DOHH2 (cell line): ENCODE results near the gene KRTAP16-1.

Source experiments
- H3F3A ChIP-seq: fragments of 200-600 bp; sonication (generic), shearing (Covaris generic); 2 replicates; pipeline ENCODE4 v1.6.0; 2016; ENCODE audit warnings: antibody characterized with exemption, mild to moderate bottlenecking; ENCODE audit not compliant: control insufficient read depth, insufficient read depth
- H3K27ac ChIP-seq: fragments of 200-600 bp; sonication (generic); 2 replicates; pipeline ENCODE4 v1.5.1; 2014; ENCODE audit warnings: low read depth, mild to moderate bottlenecking, low read length, moderate library complexity
- H3K27me3 ChIP-seq: fragments of 200-600 bp; sonication (generic); 2 replicates; pipeline ENCODE4 v1.6.1; 2014; ENCODE audit warnings: mild to moderate bottlenecking, low read length, mixed read lengths; ENCODE audit not compliant: control insufficient read depth
- H3K36me3 ChIP-seq: fragments of 200-600 bp; sonication (generic); 2 replicates; pipeline ENCODE4 v1.6.1; 2014; ENCODE audit warnings: mild to moderate bottlenecking, low read length, moderate library complexity, mixed read lengths; ENCODE audit not compliant: control insufficient read depth
- H3K4me1 ChIP-seq: fragments of 200-600 bp; sonication (generic); 2 replicates; pipeline ENCODE4 v1.6.1; 2014; ENCODE audit warnings: mild to moderate bottlenecking, low read length, mixed read lengths; ENCODE audit not compliant: control insufficient read depth
- H3K4me2 ChIP-seq: fragments of 200-600 bp; sonication (generic); 2 replicates; pipeline ENCODE4 v1.6.0; 2014; ENCODE audit warnings: mild to moderate bottlenecking, low read length, moderate library complexity
- H3K4me3 ChIP-seq: fragments of 200-600 bp; sonication (generic); 2 replicates; pipeline ENCODE4 v1.5.1; 2014; ENCODE audit warnings: mild to moderate bottlenecking, low read length, mixed read lengths
- H3K79me2 ChIP-seq: fragments of 200-600 bp; sonication (generic); 2 replicates; pipeline ENCODE4 v1.6.1; 2014; ENCODE audit warnings: mild to moderate bottlenecking, low read length, mixed read lengths; ENCODE audit not compliant: control insufficient read depth
- H3K9me2 ChIP-seq: fragments of 200-600 bp; sonication (generic); replicated peaks from 2 replicates; pipeline ENCODE4 v1.6.1; 2014; ENCODE audit warnings: mild to moderate bottlenecking, low read length, mixed read lengths; ENCODE audit not compliant: control insufficient read depth
- H3K9me3 ChIP-seq: fragments of 200-600 bp; sonication (generic); 2 replicates; pipeline ENCODE4 v1.6.1; 2014; ENCODE audit warnings: antibody characterized with exemption, low read length, mixed read lengths; ENCODE audit not compliant: control insufficient read depth, insufficient read depth
- H4K20me1 ChIP-seq: fragments of 200-600 bp; sonication (generic); 2 replicates; pipeline ENCODE4 v1.6.0; 2014; ENCODE audit warnings: low read depth, mild to moderate bottlenecking, antibody characterized with exemption, low read length, moderate library complexity; ENCODE audit not compliant: control insufficient read depth, insufficient read depth
- CTCF ChIP-seq: fragments of 200-600 bp; sonication (generic); IDR thresholded peaks from one replicate; pipeline ENCODE4 v1.5.1; 2014; ENCODE audit warnings: antibody characterized with exemption, mild to moderate bottlenecking, low read depth, low read length; ENCODE audit not compliant: poor library complexity, severe bottlenecking
- EZH2phosphoT487 ChIP-seq: fragments of 200-600 bp; sonication (generic); IDR thresholded peaks from 2 replicates; pipeline ENCODE4 v1.6.1; 2017; ENCODE audit warnings: borderline replicate concordance, mild to moderate bottlenecking, antibody characterized with exemption, low read length, moderate library complexity, mixed read lengths

The KRTAP16-1 gene

GRCh38 chr17:41318231-41318630, 9.1 kb upstream of the KRTAP16-1 start:
- Histone ChIP-seq H3K36me3 (no peaks in the 10 kb centered on the region; the same call in 1 of the 2 replicates), H3K27ac (no peak overlapping the region), H3K4me2 (no peak overlapping the region), H3K4me1 (peaks cover 25% of the 10 kb centered on the region), H3K9me2 (no peaks in the 10 kb centered on the region), H3K27me3 (no peaks in the 10 kb centered on the region), H3K9me3 (peaks cover 16% of the 10 kb centered on the region), H3K79me2 (no peaks in the 10 kb centered on the region), H3K4me3 (no peak overlapping the region), H4K20me1 (no peaks in the 10 kb centered on the region), H3F3A (no peaks in the 10 kb centered on the region)
- TF ChIP-seq CTCF (no peak), EZH2phosphoT487 (no peak)

GRCh38 chr17:41315814-41316445, 6.8 kb upstream of the KRTAP16-1 start:
- H3K4me2 ChIP-seq = no peak overlapping the region
- peaks cover 12% of the 10 kb centered on the region for H3K4me1 ChIP-seq
- H3K4me3 ChIP-seq = no peak overlapping the region
- no peak overlapping the region for H3K27ac ChIP-seq
- peaks cover 16% of the 10 kb centered on the region for H3K9me3 ChIP-seq
- no peaks in the 10 kb centered on the region for H4K20me1 ChIP-seq
- H3F3A ChIP-seq = no peaks in the 10 kb centered on the region
- H3K9me2 ChIP-seq = no peaks in the 10 kb centered on the region
- H3K79me2 ChIP-seq = no peaks in the 10 kb centered on the region
- no peaks in the 10 kb centered on the region for H3K27me3 ChIP-seq
- TF ChIP-seq EZH2phosphoT487 = no peak
- H3K36me3 ChIP-seq = no peaks in the 10 kb centered on the region; the same call in 1 of the 2 replicates

GRCh38 chr17:41315204-41315794, 6.2 kb upstream of the KRTAP16-1 start, which contains the start of gene KRTAP17-1:
TSS of gene KRTAP17-1 (minus strand) at chr17:41315710. CDS start at chr17:41315650, 60 bp downstream.
- peaks cover 10% of the 10 kb centered on the region for H3K9me3 ChIP-seq
- no peaks in the 10 kb centered on the region for H3K36me3 ChIP-seq
- no peaks in the 10 kb centered on the region for H3K79me2 ChIP-seq
- H3K4me1 ChIP-seq = peaks cover 6% of the 10 kb centered on the region
- no peak within 1 kb of the TSS for H3K4me3 ChIP-seq
- H3K27ac ChIP-seq = no peak within 1 kb of the TSS
- no peaks in the 10 kb centered on the region for H3K27me3 ChIP-seq
- H3K9me2 ChIP-seq = no peaks in the 10 kb centered on the region
- H4K20me1 ChIP-seq = no peaks in the 10 kb centered on the region
- TF ChIP-seq CTCF (no peak), EZH2phosphoT487 (no peak)
- no peaks in the 10 kb centered on the region for H3F3A ChIP-seq
- no peak within 1 kb of the TSS for H3K4me2 ChIP-seq

GRCh38 chr17:41311111-41311510, 2.0 kb upstream of the KRTAP16-1 start:
- Histone ChIP-seq H3K27ac (no peak overlapping the region), H4K20me1 (peaks cover 4% of the 10 kb centered on the region; the same call in 1 of the 2 replicates), H3K79me2 (no peaks in the 10 kb centered on the region), H3F3A (peaks cover 20% of the 10 kb centered on the region), H3K27me3 (no peaks in the 10 kb centered on the region), H3K36me3 (no peaks in the 10 kb centered on the region), H3K4me3 (no peak overlapping the region), H3K9me3 (no peaks in the 10 kb centered on the region), H3K4me2 (no peak overlapping the region), H3K9me2 (no peaks in the 10 kb centered on the region), H3K4me1 (peaks cover 34% of the 10 kb centered on the region)
- TF ChIP-seq EZH2phosphoT487 (no peak), CTCF (no peak)
